Testis (tissue), 2 donors: ENCODE results near the gene PCDHGA6.

ENCODE experiments used
- CTCF ChIP-seq, 3 experiments: fragments of 450-650 bp in 2 of 3; fragments of 200-600 bp in 1 of 3; sonication (generic) in 1 of 3; IDR thresholded peaks; one replicate each; pipeline ENCODE4 v1.5.1; 2016 to 2019; ENCODE audit warnings: antibody characterized with exemption in 3 of 3, mild to moderate bottlenecking in 2 of 3, moderate library complexity in 1 of 3
- POLR2A ChIP-seq: fragments of 450-650 bp; IDR thresholded peaks from one replicate; pipeline ENCODE4 v1.6.1; 2017; ENCODE audit warnings: antibody characterized with exemption, mild to moderate bottlenecking, moderate library complexity

GRCh38 chr5:141427783-141428426 is 54.2 kb downstream of the PCDHGA6 start:
- TF ChIP-seq CTCF (IDR thresholded peaks at IDR 0.05) (no peak), POLR2A (no peak)
